ENCODE data around the gene NDST1.

Gene NDST1

DNA sequence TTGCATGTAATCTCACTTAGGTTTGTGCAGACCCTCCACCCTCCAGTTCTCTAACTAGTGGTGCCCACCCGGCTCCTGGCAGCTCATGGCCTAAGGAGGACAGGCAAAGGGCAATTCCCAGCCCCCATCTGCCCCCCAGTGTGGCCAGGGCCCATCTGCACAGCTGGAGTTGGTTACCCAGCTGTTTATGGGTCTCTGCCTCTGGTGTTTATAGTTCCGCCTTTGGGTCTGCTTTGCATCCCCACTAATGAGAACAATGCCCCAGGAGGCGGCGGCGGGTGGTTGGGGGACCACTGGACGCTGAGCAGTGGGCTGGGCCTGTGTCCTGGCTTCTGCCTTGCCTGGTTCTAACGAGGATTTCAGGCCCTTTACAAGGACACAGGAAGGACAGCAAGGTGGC lies 62.4 kb downstream of the NDST1 start:
- DNase-seq (ENCODE audit: low read depth), result no peak

DNA sequence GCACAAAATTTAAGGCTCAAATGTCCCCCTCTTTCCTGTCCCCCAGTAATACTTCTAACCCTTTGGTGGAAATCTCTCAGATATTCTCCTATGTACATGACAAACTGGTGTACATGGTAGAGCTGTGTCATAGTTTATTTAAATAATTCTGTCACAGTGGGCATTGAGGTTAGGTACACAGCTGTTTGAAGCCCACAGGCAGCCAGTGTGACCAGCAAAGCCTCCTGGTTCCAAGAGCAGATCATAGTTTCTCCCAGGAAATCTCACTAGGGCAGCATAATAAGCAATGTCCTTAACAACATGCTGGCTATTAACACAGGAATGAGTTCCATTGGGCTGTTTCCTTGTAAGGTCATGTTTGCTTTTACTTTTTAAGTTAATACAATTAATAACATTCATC lies 63.9 kb downstream of the NDST1 start:
- no peak for DNase-seq (ENCODE audit: low read depth)

DNA sequence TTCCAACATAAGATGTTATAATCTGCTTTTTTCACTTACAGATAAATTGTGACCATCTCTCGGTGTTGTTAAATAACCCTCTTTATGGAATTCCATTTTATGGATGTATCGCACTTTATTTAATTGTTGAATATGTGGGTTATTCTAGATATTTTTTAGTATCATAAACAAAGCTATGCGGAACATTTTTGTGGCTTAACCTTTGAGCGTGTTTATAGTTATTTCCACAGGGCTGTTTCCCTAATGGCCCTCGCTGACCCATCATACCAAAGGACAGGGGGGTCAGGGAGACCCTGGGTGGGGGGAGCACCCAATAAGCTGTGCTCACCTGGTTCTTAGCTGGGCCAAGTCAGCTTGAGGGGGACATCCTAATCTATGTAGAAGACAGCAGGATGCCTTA lies 65.3 kb downstream of the NDST1 start:
- DNase-seq (ENCODE audit: low read depth), result no peak

DNA sequence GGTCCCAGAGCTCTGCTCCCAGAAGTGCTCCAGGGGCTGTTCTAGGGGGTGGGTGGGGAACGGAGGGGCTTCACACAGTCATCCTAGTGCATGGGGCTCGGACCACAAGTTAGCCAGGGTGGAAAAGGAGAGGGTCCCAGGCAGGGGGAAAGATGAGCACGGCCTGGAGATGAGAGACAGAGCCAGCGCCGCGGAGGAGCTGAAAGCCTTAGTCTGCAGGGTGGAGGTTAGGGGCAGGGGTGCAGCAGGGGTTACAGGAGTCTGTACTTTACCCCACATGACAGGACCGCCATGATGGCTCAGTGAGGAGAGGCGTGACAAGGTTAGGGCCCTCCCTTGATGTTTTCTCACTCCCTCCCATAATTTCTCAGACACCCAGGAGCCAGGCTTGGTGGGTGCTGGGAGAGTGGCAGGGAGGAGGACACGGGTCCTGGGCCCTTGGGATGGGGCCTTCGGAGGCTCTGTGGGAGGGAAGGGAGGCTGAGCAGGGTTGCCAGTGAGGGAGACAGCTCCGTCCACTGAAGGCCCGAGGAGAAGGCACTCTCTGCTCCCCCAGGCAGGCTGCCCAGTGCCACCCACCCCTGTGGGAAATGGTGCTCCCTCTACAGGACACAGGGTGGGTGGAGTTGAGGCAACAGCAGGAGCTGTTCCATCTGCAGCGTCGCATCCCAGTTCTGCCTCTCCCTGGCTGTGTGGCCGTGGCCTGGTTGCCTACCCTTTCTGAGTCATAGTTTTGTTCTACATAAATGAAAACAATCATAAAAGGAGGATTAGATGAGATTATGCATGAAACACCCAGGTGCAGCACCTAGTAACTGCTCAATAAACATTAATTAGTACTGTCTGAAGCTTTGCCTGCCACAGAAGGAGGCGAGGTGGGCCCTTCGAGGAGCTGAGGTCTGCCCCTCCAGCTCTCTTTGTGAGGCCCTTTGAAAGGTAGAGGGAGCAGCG lies 66.2 kb downstream of the NDST1 start:
- peak; percentile 26 for DNase-seq (ENCODE audit: low read depth)

DNA sequence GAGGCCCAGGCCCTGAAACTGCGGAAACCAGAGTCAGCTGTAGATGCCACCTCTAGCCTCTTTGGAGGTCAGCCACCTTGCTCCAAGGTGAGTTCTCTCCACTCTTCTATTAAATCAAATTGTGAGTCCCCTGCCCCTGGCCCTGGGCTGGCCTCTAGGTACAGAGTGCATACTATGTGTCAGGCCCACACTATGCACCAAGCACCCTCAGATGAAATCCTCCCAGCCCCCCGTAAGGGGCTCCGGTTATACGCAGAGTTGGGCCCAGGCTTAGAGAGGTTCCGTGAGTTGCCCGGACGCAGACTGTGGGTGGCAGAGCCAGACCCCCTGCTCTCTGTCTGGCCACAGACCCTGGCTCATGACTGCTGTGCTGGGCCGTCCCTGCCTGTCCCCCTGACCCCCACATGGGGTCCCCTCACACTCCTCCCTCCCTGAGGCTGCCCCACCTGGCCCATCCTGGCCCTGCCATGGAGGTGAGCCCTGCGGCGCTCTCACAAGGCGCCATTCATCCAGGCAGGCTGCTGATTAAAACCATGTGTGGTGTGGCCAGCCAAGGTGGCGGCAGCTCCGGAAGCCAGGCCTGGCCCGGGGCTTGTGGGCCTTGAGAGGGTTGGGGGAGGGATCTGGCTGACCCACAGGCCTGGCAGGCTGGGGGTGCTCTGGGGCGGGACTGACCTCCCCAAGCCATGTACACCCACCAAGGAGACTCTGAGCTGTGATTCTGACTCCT lies 67.1 kb downstream of the NDST1 start:
- DNase-seq (ENCODE audit: low read depth), result no peak

DNA sequence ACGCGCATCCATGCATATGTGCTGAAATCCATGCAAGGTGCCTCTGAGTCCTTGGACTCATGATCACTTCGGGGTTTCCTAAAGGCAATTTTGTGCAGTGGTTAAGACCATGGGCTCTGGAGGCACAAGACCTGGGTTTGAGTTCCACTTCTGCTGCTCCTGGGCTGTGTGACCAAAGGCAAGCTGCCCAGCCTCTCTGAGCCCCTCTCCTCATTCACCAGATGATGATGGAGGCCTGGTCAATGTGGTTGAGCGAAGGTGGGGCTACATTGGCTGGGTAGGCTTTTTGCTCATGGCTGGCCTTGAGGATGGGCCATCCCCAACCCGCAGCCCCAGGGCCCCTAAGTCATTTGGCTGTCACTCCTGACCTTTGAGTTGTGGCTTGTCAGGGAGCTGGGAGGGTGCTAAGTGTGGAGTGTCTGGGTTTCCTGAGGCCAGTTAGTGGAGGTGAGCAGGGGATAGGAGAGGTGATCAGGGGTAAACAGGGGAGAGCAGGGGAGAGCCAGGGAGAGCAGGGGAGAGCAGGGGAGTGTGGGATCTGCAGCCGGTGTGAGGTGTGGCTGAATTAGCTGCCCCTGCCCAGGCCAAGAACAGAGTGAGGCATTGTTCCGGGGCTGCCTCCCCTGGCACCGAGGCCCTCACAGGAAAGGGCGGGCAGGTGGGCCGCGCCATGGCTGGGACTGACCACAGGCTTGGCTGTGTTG lies 68.0 kb downstream of the NDST1 start:
- no peak for DNase-seq (ENCODE audit: low read depth)

DNA sequence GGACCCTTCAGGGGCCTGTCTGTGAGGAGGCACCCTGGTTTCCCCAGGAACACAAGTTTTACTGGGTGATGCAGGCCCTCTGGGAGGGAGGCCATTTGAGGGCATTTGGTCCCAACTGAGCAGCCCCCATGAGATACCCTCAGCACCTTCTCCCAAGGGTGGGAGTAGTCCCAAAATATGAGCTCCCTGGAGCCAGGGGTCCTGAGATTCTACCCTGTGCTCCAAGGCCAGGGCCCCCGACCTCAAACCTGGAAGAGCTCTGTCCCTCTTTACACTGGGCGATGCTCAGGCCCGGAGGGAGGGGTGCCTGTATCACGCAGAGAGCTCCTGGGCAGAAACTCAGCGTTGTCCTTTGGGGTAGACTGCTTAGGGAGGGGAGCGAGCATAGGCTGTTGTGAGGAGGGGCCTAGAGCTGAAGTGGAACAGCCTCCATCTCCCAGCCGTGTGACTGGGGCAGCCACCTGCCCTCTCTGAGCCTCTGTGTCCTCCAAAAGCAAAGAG lies 68.6 kb downstream of the NDST1 start:
- DNase-seq (ENCODE audit: low read depth), result no peak

DNA sequence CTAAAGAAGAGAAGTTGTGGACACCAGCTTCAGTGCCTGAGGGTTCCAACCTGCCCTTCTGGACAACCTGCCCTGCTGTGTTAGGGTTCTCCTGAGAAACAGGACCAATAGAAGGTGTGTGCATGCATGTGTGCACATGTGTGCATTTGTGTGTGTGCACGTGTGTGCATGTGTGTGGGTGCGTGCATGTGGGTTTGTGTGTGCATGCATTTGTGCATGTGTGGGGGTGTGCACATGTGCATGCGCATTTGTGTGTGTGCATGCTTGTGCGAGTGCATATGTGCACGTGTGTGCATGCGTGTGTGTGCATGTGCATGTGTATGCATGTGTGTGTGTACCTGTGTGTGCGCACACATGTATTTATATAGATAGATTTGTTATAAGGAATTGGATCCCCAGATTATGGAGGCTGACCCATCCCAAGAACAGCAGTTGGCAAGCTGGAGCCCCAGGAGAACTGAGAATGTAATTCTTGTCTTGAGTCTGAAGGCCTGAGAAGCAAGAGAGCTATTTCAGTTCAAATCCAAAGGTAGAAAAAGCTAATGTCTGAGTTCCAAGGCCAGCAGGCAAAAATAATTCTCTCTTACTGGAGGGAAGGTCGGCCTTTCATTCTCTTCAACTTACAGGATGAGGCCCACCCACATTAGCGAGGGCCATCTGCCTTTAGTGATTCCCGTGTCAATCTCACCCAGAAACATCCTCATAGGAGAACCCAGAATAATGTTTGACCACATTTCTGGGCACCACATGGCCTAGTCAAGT lies 69.6 kb downstream of the NDST1 start:
- no peak for DNase-seq (ENCODE audit: low read depth)

DNA sequence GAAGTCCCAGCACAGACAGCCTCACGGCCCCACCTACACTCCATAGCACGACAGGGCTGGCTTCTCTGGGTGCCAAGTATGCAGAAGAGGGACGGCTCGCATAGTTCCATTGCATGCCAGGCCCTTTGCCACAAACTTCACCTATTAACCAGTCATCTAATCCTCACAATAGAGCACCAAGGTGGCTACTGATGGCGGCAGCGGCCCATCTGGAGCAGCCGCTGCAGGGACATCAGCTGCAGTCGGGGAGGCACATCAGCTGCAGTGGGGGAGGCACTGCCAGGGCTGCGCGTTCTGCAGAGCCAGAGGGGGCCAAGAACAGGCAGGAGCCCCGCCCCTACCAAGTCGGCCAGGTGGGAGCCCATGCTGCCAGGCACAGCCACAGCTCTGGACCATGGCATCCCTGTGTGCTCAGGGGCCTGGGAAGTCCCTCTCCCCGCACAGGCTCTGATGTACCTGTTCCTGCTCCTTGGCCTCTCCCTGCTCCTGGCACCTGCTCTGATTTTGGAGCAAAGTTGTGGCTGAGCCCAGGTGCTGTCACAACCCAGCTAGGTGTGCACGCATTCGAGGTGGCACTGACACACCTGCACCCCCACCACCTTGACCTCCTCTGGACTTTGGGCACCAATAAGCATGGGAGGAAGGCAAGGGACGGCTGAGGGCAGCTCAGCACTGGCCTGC lies 71.0 kb downstream of the NDST1 start:
- no peak for DNase-seq (ENCODE audit: low read depth)

DNA sequence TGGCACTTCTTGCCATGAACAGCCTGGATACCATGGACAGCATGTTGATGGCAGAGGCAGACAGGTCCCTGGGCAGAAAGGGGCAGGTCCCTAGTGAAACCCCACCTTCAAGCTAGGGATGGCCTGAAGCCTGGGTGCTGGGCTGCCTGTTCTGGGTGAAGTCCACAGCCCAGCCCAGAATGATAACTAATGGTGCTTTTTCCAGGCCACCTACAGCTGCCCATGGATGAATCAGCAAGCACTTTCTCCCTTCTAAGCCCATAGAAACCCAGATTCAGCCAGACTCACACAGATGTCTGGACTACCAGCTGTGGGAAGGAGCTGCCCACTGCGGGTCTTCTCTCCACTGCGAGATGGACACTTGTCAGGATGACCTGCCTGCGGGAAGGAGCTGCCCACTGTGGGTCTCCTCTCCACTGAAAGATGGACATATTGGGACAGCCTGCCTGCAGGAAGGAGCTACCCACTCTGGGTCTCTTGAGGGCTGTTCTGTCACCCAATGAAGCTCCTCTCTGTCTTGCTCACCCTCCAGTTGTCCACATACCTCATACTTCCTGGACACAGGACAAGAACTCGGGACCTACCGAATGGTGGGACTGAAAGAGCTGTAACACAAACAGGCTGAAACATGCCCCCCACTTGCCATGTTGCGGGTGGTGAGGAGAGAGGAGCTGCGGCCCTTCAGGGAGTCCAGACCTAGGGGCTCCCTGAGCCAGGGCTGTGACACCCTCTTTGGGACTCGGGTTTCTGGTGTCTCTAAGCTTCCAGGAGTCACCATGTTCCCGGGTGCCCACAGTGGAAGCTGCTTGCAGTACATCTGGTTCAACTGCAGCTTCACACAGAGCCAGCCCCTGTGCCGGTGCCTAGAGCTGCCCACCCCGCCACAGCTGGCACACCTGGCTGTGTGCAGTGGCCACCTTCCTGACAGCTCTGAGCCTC lies 71.8 kb downstream of the NDST1 start:
- no peak for DNase-seq (ENCODE audit: low read depth)

DNA sequence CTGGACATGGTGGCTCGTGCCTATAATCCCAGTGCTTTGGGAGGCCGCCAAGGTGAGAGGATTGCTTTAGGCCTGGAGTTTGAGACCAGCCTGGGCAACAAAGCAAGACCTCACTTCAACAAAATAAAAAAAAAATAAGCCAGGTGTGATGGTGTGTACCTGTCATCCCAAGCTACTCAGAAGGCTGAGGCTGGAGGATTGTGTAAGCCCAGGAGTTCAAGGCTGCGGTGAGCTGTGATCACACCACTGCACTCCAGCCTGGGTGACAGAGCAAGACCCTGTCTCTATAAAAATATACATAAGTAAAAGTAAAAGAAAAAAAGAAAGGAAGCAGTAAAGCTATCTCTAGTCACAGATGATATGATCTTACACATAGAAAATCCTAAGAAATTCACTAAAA lies 73.0 kb downstream of the NDST1 start:
- DNase-seq (ENCODE audit: low read depth), result no peak

DNA sequence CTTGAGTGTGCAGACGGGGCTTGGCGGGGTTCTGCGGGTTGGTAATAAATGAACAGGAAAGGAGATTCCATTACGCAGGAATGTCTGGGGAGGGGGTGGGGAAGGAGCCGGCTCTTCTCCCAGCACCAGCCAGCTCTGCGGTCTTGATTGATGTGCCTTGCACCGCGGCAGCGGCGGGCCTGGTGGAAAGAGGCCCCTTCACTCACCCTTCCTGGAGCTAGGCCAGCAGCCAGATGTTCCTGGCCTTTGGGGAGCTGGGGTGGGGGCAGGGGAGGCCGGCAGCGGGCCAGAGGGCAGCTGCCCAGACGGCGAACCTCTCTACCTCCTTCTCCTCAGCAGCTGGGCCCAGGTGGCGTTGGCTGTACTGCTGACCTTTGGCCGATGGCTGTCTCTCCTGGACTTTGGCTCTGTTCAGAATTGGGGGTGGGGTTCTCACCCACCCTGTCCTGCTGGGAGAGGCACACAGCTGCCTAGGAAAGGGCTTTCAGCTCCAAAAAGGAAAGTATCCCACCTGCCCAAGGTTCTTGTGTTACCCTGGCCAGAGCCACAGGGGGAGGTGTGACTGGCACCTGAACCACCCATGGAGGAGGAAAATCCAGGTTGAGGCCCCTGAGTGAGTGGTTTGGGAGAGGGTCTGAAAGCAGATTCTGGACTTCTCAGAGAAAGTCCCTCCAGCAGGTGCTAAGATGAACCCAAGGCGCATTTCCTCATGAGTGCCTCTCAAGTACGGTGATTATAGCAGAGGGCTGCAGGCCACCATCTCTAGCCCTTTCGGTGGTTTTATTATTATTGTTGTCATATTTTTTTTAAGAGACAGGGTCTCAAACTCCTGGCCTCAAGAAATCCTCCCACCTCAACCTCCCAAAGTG lies 74.5 kb downstream of the NDST1 start:
- no peak for DNase-seq (ENCODE audit: low read depth)

DNA sequence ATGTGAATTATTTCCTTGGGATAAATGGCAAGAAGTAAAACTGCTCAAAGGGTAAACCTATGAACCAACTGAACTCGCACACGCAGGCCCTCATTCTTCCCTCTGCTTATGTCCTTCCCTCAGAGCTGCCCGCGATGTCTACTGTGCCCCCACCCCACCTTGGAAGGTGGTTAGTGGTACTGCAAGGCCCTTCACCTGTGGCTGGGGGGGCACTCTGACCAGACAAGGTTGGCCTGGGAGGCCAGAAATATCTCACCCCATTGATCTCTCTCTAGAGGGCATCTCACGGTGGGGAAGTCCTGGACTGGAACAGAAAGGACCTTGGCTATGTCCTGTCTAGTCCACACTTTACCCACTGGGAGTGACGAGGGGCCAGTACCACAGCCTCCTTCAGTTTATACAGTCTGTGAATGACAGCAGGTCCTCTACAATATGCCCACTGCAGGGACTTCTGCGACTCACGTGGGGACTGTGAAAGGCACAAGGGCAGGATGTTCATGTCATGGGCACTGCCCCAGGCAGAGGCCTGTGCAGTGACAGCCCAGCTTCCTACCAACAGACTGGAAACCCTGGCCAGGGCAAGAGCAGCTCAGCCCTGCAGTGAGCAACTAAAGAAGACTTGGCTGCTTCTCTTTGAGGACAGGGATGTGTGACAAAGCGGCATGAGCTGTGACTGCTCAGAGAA lies 75.8 kb downstream of the NDST1 start:
- DNase-seq (ENCODE audit: low read depth), result no peak

DNA sequence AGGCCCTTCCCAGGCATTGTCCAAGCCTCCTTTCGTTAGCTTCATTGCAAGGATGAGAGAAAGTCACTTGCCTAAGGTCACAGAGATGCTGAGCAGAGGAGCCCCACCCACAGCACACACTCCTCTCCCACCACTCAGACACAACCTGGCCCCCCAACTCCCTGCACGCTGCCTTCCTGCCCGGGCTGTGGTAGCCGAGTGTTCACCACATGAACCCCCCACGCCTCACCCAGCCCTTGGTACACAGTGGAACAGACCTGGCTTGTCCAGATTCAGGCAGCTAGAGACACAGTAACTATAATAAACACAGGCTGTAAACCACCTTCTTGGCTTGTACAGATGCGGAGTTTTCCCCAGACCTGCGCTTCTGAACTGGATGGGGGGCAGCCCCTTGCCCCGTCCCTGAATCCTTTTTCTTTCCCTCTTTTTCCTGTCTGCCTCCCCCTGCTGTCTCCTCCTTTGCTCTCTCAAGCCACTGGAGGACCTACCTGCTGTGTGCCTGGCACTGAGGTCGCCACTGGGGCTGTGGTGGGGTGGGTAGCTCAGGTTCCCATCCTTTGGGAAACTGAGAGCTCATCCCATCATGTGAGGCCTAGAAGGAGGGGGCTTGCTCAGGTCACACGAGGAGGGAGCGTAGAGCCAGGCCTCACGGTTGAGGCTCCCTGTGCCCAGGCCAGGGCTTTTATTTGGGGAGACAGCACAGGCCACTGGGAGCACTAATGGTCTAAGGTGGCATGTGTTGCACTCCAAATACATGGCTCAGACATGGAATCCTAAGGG lies 76.8 kb downstream of the NDST1 start:
- DNase-seq (ENCODE audit: low read depth), result no peak

DNA sequence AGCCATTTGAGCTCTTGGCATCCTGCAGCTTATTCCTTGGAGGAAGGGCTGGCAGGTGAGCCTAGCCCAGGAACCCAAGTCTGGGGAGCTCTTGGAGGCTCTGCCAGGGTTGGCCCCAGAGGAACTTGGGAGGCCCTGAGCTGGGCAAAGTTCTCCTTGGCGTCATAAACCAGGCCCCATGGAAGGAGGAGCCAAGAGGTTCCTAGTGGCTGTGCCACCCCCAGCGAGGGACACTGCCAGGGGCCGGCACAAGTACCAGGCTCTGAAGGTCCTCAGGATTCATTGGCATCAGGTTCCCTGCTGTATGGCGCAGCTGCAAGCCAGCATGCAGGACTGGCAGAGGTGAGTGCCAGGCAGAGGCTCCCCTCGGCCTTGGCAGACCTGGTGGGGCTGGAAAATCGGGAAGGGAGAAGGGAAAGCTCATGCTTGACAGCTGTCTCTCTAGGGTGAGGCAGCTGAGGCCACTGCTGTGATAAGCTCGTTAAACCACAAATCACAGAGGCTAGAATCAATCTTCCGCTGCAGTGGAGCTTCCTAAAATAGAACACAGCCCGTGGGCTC lies 77.9 kb downstream of the NDST1 start:
- DNase-seq (ENCODE audit: low read depth), result no peak

DNA sequence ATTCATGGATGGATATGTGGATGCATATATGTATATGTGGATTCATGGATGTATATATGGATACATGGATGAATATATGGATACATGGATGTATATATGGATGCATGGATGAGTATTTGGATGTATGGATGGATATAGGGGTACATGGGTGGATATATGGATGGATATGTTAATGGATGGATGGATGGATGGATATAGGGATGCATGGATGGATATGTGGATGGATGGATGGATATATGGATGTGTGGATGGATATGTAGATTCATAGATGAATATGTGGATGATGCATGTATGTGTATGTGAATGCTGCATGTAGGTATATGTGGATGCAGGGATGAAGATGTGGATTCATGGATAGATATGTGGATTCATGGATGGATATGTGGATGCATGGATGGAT lies 79.1 kb downstream of the NDST1 start:
- DNase-seq (ENCODE audit: low read depth), result no peak

DNA sequence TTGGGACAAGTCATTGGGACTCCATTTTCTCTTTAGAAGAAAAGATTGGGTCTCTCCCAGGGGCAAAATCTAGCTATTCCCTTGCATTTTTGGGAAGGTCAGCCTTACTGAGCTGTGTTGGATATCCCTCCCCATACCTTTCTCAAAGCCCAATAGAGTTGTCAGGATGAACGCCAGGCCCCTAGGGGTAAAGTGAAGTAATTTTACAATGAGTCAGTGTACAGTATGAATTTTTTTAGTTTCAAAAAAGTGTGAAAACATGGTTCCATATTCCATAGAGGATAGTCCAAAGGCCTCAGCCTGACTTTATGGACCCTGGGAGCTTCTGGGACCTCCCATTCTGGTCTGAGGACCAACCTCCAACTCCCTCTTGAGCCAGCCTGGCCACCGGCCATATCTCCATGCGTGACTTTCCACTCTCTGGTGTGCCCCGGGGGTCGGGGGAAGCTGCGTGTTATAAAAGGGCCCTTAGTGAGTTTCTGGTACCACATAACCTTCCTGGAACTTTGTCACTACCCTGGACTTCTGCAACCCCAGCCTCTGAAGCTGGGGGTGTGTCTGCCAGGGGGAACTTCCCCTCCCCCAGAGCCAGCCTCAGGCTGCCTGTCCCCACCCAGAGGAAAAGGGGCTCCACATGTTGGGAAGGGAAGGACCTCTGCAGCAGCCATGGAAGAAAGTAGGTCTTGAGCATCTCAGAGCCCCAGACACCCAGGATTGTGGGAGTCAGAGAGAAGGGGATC lies 80.1 kb downstream of the NDST1 start:
- DNase-seq (ENCODE audit: low read depth), result peak; percentile 15

Data from ELR (cell line).